HG02588 (cell line): ENCODE results near the gene VWA1.
"Not testable (repeated sequence)": the region's sequence is repeated elsewhere in the genome, so short reads cannot be mapped to it uniquely, and the experiment has no call there.

Experiments
- ATAC-seq: cut with Tn5 transposase; IDR thresholded peaks from one replicate; pipeline ENCODE4 v1.9.1; 2021; ENCODE audit warnings: mild to moderate bottlenecking, moderate library complexity; ENCODE audit not compliant: unreplicated experiment

The VWA1 gene

GRCh38 chr1:1422465-1423244 is 12.8 kb upstream of the VWA1 start:
- no peak for ATAC-seq

GRCh38 chr1:1423245-1423597 is 12.3 kb upstream of the VWA1 start:
- ATAC-seq: no peak

GRCh38 chr1:1424707-1425106 is 10.8 kb upstream of the VWA1 start:
- ATAC-seq: no peak

- ATAC-seq: no peak
Measured at GRCh38 chr1:1425426-1425752, 10.1 kb upstream of the VWA1 start.

GRCh38 chr1:1425753-1426495 is 9.6 kb upstream of the VWA1 start:
- ATAC-seq: no peak

GRCh38 chr1:1426496-1427105 is 8.9 kb upstream of the VWA1 start:
- ATAC-seq: no peak

- no peak for ATAC-seq
Measured at GRCh38 chr1:1427106-1427819, 8.2 kb upstream of the VWA1 start.

- ATAC-seq: no peak
Measured at GRCh38 chr1:1427820-1428148, 7.7 kb upstream of the VWA1 start.

- no peak for ATAC-seq
Measured at GRCh38 chr1:1428174-1428573, 7.3 kb upstream of the VWA1 start.

- not testable (repeated sequence) for ATAC-seq
Measured at GRCh38 chr1:1428967-1429366, 6.5 kb upstream of the VWA1 start.

- ATAC-seq: no peak
Measured at GRCh38 chr1:1429671-1430073, 5.8 kb upstream of the VWA1 start.

GRCh38 chr1:1430114-1430982 is 5.1 kb upstream of the VWA1 start:
- ATAC-seq: no peak

GRCh38 chr1:1430992-1431844 is 4.3 kb upstream of the VWA1 start:
- no peak for ATAC-seq

- no peak for ATAC-seq
Measured at GRCh38 chr1:1431845-1432273, 3.6 kb upstream of the VWA1 start.

- no peak for ATAC-seq
Measured at GRCh38 chr1:1432274-1432950, 3.1 kb upstream of the VWA1 start.

- ATAC-seq: no peak
Measured at GRCh38 chr1:1432951-1433803, 2.3 kb upstream of the VWA1 start.

GRCh38 chr1:1433804-1434130 is 1.7 kb upstream of the VWA1 start:
- ATAC-seq: no peak

GRCh38 chr1:1434131-1434823 is 1.2 kb upstream of the VWA1 start:
- ATAC-seq: no peak
